NOMO-1 (cell line): ENCODE measurements around the gene PRPF38A.

Source experiments
- DNase-seq, 2 experiments: peaks; one replicate each; lab custom pipeline; 2025; ENCODE audit not compliant: unreplicated experiment in 2 of 2; lab: John Stamatoyannopoulos, UW

PRPF38A gene

DNA sequence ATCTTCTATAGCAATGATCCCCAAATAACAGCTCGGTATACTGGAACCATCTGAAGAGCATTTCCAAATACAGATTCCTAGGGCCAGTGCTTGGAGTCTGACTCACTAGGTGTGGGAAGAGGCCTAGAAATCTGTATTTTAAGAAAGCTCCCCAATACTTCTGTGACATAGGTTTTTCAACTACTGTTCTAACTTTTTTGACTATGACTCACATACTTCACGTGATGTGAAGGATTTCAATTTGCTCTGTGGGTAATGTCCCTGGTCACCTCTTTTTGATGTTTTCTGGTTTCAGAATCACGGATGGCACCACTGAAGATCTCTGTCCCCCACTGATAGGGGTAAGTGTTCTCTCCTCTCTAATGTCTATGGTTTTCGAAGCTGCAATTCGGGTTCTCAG, 11.2 kb upstream of the PRPF38A start:
- DNase-seq, result no peak

DNA sequence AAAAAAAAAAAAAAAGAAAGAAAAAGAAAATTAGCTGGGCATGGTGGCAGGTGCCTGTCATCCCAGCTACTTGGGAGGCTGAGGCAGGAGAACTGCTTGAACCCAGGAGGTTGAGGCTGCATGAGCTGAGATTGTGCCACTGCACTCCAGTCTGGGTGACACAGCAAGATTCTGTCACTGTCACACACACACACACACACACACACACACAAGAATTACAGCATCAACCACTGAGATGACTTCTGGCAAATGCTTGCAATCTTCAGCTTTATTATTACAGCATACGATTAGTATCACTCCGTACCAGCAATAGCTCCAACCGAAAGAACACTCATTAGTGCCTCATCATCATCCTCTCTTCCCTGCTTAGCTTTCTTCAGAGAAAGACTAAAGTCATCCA, 4.8 kb upstream of the PRPF38A start:
- DNase-seq, result no peak

DNA sequence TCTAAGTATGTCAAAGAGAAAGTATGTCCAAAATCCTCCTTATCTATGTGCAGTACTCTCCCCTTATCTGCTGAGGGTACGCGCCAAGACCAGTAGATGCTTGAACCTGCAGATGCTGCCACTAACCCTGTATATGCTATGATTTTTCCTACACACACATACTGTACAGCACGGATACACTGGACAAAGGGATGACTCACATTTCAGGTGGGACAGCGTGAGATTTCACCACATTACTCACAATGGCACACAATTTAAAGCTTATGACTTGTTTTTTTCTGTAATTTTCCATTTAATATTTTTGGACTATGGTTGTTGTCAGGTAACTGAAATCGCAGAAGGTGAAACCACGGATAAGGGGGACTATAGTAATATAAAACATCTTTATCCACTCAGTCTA, 4.3 kb upstream of the PRPF38A start:
- no peak for DNase-seq

- DNase-seq, result no peak
Measured at GRCh38 chr1:52402860-52403240, 1.6 kb upstream of the PRPF38A start.

GRCh38 chr1:52403566-52404115, 761 bp upstream of the PRPF38A start:
- DNase-seq, result peak; percentile 72 to 90

GRCh38 chr1:52404975-52405338, 555 bp downstream of the PRPF38A start:
- DNase-seq, result no peak

DNA sequence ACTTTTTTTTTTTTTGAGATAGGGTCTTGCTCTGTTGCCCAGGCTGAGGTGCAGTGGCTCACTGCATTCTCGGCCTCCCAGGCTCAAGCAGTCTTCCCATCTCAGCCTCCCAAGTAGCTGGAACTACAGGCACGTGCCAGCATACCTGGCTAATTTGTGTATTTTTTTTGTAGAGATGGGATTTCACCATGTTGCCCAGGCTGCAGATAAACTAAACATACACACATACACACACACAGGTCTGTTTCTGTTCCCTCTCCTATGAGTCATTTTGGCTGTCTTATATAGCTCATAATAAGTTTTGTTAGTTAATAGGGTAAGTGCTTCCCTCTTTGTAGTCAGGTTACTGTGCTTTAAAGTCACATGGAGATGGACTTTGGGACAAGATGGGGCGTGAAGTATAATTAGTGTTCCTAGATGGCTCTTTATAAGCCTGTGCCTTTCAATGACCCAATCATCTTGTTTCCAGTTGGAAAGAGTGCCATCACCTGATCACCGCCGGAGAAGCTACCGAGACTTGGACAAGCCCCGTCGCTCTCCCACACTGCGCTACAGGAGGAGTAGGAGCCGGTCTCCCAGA, 9.1 kb downstream of the PRPF38A start:
- no peak for DNase-seq

- DNase-seq, result no peak
Measured at GRCh38 chr1:52414942-52415341, 10.5 kb downstream of the PRPF38A start.

DNA sequence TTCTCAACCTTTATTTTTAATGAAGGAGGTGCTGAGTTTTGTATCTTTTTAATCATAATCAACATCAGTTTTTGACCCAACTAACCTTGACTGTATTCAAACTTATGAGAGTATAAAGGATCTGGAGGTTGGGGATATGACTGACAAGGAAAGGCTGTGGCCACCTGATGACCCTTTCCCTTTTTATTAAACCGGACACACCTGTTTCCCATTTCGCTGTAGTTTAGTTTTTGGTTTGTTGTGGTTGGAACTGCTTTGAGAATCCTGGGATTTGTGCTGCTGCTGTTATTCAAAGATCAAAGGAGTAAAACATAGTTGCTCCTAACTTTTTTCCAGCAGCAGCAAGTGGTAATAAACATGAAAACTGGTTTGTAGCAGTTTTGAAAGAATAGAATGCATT, 12.4 kb downstream of the PRPF38A start:
- no peak for DNase-seq

- no peak for DNase-seq
Measured at GRCh38 chr1:52420713-52421112, 16.3 kb downstream of the PRPF38A start.

- DNase-seq, result no peak
Measured at GRCh38 chr1:52423055-52423454, 18.7 kb downstream of the PRPF38A start.

GRCh38 chr1:52423771-52424170, 19.4 kb downstream of the PRPF38A start:
- DNase-seq, result no peak

GRCh38 chr1:52424231-52424636, 19.8 kb downstream of the PRPF38A start:
- DNase-seq, result peak; percentile 19 to 50

DNA sequence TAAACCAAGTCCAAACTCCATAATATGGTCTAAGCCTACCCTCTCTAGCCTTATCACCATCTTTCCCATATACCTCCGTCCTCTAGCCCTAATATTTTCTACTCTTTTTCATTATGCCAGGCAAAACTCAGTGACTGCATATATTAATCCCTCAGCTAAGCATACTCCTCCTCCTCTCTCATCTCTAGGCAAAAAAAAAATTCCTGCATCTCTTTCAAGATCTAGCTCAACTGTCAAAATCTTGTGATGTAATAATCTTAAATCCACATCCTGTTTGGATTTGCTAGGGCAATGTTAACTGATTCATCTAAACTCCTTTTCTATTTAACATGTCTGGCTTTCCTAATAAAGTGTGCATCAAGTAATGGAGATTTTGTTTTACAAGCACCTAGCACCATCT, 20.4 kb downstream of the PRPF38A start:
- peak in 1 of 2 experiments; percentile 5 for DNase-seq

DNA sequence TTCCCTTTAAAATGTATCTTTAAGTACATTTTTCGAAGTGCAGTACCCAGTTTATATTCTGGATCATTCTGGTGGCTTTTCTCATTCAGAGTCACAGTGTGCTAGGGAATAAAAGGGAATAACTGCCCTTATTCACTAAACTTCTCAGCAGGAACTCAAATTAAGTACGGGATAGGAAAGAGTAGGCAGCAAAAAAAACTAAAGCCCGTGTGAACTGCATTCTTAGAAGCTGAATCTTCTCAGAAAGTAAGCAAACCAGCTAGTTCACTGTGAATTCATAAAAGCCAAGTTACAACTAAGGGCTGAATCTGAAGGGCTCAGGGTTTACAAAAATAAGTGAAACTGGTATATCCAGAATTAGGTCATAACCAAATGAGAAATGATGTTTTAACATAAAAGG, 22.0 kb downstream of the PRPF38A start:
- DNase-seq, result no peak

DNA sequence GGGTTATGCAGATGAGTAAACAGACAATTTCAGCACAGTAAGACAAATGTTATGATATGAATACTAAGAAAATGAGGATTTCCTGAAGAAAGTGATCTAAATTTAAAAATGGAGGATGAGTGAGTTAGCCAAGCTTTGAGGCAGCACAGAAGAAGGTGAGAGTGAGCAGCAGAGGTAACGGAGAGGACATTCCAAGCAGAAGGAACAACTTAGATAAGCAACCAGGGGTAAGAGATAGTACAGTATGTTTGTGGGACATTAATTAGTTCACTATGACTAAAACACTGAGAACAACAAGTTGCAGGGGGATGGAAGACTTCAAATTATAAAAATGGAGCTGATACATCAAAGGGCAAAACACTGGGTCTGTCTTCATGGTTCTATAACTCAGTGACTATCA, 22.8 kb downstream of the PRPF38A start:
- no peak for DNase-seq

GRCh38 chr1:52432807-52433206, 28.4 kb downstream of the PRPF38A start:
- no peak for DNase-seq

- DNase-seq, result no peak
Measured at GRCh38 chr1:52435211-52435610, 30.8 kb downstream of the PRPF38A start.

GRCh38 chr1:52435650-52436049, 31.2 kb downstream of the PRPF38A start:
- no peak for DNase-seq

GRCh38 chr1:52436817-52437216, 32.4 kb downstream of the PRPF38A start:
- no peak for DNase-seq

DNA sequence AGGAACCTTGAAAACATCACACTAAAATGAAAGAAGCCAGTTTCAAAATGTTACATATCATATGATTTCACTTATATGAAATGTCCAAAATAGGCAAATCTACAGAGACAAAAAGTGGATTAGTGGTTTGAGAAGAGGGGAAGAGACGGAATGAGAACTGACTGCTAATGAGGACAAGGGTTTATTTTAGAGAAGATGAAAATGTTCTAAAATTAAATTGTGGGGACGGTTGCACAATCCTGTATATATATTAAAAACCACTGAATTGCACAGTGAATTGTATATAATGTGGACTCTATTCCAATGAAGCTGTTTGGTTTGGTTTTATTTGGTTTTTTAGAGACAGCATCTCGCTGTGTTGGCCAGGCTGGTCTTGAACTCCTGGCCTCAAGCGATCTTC, 35.6 kb downstream of the PRPF38A start:
- DNase-seq, result peak in 1 of 2 experiments; percentile 60

GRCh38 chr1:52444463-52444862, 40.1 kb downstream of the PRPF38A start:
- DNase-seq, result no peak

DNA sequence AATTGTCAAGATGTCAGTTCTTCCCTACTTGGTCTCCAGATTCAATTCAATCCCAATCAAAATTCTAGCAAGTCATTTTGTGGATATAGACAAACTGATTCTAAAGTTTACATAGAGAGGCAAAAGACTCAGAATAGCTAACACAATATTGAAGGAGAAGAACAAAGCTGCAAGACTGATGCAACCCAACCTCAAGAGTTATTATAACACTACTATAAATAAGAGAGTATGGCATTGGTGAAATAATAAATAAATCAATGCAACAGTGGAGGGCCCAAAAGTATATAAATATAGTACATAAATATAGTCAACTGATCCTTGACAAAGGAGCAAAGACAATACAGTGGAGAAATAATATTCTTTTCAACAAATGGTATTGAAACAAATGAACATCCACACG, 49.7 kb downstream of the PRPF38A start:
- no peak for DNase-seq
